HUES6 (cell line): ENCODE data around the gene SELENOI.
"Not testable (repeated sequence)": the region's sequence is repeated elsewhere in the genome, so short reads cannot be mapped to it uniquely, and the experiment has no call there.

Experiments used
- H3K27ac ChIP-seq: 2 replicates; pipeline ENCODE4 v1.7.0; 2013; ENCODE audit warnings: low read depth, mild to moderate bottlenecking, low read length, inconsistent platforms
- H3K27me3 ChIP-seq: 2 replicates; pipeline ENCODE4 v1.6.1; 2013; ENCODE audit warnings: low read length; ENCODE audit not compliant: control insufficient read depth, insufficient read depth
- H3K36me3 ChIP-seq: 2 replicates; pipeline ENCODE4 v1.6.1; 2013; ENCODE audit warnings: low read length; ENCODE audit not compliant: control insufficient read depth, insufficient read depth
- H3K4me1 ChIP-seq: 2 replicates; pipeline ENCODE4 v1.6.1; 2013; ENCODE audit warnings: low read length; ENCODE audit not compliant: control insufficient read depth, insufficient read depth
- H3K4me3 ChIP-seq: 2 replicates; pipeline ENCODE4 v1.5.1; 2013; ENCODE audit warnings: low read depth, low read length
- H3K9ac ChIP-seq: one replicate; pipeline ENCODE4 v1.6.1; 2013; ENCODE audit warnings: mild to moderate bottlenecking, low read length
- H3K9me3 ChIP-seq: 2 replicates; pipeline ENCODE4 v1.6.1; 2013; ENCODE audit warnings: low read depth, low read length; ENCODE audit not compliant: control insufficient read depth, insufficient read depth

The SELENOI gene

DNA sequence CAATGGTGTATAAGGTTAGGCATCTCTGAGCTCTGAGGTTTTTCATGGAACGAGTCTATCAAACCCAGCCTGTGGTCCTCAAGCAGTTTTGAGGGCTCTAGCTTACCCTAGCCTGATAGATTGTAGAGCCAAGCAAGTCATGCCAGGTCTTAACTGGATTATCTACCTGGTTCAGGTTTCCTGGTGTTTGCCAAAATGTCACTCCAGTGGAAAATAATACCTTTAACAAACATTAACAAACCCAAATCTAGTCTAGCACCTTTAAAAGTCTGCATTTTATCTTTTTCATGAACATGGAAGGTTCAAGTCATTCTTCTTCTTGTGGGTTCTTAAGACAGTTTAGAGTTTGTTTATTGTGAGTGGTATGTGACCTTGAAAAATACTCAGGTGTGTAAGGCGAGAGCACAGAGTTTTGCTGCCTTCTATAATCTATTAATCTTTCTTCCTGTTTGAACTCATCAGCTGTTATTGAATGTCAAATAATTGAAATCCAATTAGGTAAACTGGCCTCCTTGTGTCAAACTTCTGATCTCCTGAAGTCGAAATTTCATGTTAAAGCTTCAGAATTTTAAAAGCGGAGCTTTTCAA is 14.0 kb downstream of the SELENOI start:
- Histone ChIP-seq H3K4me1 (peaks cover 14% of the 10 kb centered on the region), H3K27me3 (no peaks in the 10 kb centered on the region), H3K9ac (no peak overlapping the region), H3K4me3 (no peak overlapping the region), H3K36me3 (peaks cover 2% of the 10 kb centered on the region), H3K9me3 (no peaks in the 10 kb centered on the region), H3K27ac (no peak overlapping the region)

DNA sequence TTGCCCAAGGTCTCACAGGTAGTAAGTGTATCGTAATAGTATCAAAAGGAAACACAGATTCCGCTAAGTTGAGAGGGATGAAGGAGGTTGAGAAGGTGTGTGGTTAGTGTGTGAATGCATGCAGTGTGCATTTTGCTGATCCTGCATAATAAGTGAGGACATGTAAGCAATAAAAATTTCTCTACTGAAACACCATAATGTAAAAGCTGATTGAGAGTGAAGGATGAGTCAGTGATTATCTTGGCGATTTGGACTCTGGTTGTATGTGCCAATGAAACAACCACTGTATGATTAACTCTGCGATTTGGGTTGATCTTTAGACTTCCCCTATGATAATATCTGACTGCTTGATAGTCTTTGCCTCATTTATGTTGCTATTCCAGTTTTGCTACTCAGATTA is 17.4 kb downstream of the SELENOI start:
- H3K4me3 ChIP-seq, result no peak overlapping the region
- H3K27ac ChIP-seq, result no peak overlapping the region
- H3K9me3 ChIP-seq, result no peaks in the 10 kb centered on the region
- no peak overlapping the region for H3K9ac ChIP-seq
- no peaks in the 10 kb centered on the region for H3K27me3 ChIP-seq
- peaks cover 34% of the 10 kb centered on the region for H3K36me3 ChIP-seq
- H3K4me1 ChIP-seq, result no peaks in the 10 kb centered on the region

DNA sequence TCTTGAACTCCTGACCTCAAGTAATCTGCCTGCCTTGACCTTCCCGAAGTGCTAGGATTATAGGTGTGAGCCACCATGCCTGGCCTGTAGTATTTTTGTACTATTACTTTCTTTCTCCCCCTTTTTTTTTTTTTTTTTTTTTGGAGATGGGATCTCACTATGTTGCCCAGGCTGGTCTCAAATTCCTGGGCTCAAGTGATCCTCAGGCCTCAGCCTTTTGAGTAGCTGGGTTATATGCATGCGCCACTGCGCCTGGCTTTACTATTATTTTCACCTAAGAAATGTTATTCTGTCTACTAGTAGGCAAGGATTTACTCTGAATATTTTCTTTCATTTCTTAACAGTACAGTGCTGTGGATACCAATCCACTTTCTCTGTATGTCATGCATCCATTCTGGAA is 18.0 kb downstream of the SELENOI start:
- Histone ChIP-seq H3K27me3 (no peaks in the 10 kb centered on the region), H3K27ac (no peak overlapping the region), H3K36me3 (peaks cover 37% of the 10 kb centered on the region), H3K4me3 (no peak overlapping the region), H3K9ac (no peak overlapping the region), H3K4me1 (no peaks in the 10 kb centered on the region), H3K9me3 (no peaks in the 10 kb centered on the region)

DNA sequence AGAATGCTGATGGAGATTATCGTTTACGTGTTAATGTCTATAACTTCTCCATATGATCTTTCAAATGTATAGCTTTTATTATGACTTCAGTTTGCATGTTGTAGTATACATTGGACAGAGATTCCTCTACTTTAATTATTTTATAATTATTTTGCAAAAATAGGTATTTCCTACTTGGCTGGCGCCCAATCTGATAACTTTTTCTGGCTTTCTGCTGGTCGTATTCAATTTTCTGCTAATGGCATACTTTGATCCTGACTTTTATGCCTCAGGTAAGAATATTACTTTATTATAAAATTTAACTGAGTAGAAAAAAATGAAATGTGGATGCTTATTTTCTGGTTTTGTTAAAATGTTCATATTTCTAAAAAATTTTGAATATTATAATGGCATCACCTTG is 18.7 kb downstream of the SELENOI start:
- Histone ChIP-seq H3K9me3 (no peaks in the 10 kb centered on the region), H3K4me1 (no peaks in the 10 kb centered on the region), H3K36me3 (peaks cover 44% of the 10 kb centered on the region), H3K27ac (no peak overlapping the region), H3K9ac (no peak overlapping the region), H3K27me3 (no peaks in the 10 kb centered on the region), H3K4me3 (no peak overlapping the region)

DNA sequence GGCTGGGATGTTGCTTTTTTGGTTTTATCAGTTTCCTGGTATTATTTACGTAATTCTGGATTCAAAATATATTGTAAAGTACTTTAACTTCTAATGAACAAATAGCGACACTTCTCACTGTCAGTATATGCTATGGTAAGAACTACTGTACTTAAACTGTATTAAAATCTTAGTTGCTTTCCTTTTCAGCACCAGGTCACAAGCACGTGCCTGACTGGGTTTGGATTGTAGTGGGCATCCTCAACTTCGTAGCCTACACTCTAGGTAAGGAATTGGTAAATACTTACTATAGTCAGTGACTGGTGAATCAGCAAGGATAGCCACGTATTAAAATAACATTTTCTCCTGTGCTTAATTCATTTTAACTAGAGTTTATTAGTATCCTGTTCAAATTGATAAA is 21.0 kb downstream of the SELENOI start:
- H3K27me3 ChIP-seq, result no peaks in the 10 kb centered on the region
- peaks cover 47% of the 10 kb centered on the region for H3K36me3 ChIP-seq
- H3K4me1 ChIP-seq, result no peaks in the 10 kb centered on the region
- H3K9me3 ChIP-seq, result peaks cover 4% of the 10 kb centered on the region
- H3K27ac ChIP-seq, result no peak overlapping the region
- no peak overlapping the region for H3K9ac ChIP-seq
- H3K4me3 ChIP-seq, result no peak overlapping the region

DNA sequence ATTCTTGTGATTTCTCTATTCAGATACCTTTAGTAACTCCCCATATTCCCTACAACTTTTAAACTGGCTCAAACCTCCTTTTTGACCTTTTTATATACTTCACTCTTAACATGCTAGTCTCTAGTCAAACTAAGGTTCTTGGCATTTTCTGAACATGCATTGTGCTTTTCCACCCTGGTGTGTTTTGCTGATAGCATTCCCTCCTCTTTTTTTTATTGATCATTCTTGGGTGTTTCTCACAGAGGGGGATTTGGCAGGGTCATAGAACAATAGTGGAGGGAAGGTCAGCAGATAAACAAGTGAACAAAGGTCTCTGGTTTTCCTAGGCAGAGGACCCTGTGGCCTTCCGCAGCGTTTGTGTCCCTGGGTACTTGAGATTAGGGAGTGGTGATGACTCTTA is 23.7 kb downstream of the SELENOI start:
- H3K4me3 ChIP-seq, H3K4me1 ChIP-seq, H3K27me3 ChIP-seq, H3K9me3 ChIP-seq, H3K9ac ChIP-seq, H3K27ac ChIP-seq: not testable (repeated sequence)
- peaks cover 73% of the 10 kb centered on the region for H3K36me3 ChIP-seq

DNA sequence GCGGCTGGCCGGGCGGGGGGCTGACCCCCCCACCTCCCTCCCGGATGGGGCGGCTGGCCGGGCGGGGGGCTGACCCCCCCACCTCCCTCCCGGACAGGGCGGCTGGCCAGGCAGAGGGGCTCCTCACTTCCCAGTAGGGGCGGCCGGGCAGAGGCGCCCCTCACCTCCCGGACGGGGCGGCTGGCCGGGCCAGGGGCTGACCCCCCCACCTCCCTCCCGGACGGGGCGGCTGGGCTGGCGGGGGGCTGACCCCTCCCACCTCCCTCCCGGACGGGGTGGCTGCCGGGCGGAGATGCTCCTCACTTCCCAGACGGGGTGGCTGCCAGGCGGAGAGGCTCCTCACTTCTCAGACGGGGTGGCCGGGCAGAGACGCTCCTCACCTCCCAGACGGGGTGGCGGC is 25.0 kb downstream of the SELENOI start:
- not testable (repeated sequence) for H3K4me1 ChIP-seq, H3K27ac ChIP-seq, H3K9me3 ChIP-seq, H3K9ac ChIP-seq, H3K4me3 ChIP-seq, H3K27me3 ChIP-seq
- peaks cover 74% of the 10 kb centered on the region for H3K36me3 ChIP-seq

DNA sequence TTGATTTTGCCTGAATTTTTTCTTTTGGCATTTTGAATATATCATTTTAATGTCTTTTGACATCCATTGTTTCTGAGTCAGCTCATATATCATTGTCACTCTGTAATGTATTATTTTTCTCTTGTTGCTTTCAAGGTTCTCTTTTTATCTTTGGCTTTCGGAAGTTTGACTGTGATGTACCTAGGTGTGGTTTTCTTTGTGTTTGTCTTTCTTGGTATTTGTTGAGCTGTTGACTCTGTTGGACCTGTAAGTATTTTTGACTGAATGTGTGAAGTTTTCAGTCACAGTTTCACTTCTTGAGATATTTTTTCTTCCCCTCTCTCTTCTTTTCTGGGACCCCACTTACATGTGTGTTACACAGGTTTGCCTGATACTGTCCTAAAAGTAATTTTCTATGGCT is 30.9 kb downstream of the SELENOI start:
- peaks cover 2% of the 10 kb centered on the region for H3K9me3 ChIP-seq
- H3K4me3 ChIP-seq, result no peak overlapping the region
- H3K27ac ChIP-seq, result no peak overlapping the region
- no peaks in the 10 kb centered on the region for H3K27me3 ChIP-seq
- H3K4me1 ChIP-seq, result no peaks in the 10 kb centered on the region
- H3K9ac ChIP-seq, result no peak overlapping the region
- peaks cover 77% of the 10 kb centered on the region for H3K36me3 ChIP-seq

DNA sequence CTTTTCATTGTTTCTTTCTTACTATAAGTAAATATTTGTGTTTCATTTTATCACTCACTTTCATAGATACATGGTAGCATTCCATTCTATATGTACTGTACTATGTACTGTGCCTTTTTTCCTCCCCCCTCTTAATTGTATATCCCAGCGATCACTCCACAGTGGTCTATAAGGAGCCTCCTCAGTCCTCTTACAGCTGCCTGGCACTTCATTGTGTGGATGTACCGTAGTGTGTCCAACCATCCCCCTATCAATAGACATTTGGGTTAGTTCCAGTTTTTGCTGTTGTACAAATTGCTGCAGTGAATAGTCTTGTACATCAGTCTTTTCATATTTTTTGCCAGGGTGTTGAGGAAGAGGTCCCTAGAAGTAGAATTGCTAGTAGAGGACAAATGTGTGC is 34.3 kb downstream of the SELENOI start:
- no peak overlapping the region for H3K9ac ChIP-seq
- no peaks in the 10 kb centered on the region for H3K4me1 ChIP-seq
- H3K36me3 ChIP-seq, result peaks cover 66% of the 10 kb centered on the region
- H3K27me3 ChIP-seq, result no peaks in the 10 kb centered on the region
- no peak overlapping the region for H3K4me3 ChIP-seq
- no peak overlapping the region for H3K27ac ChIP-seq
- no peaks in the 10 kb centered on the region for H3K9me3 ChIP-seq

DNA sequence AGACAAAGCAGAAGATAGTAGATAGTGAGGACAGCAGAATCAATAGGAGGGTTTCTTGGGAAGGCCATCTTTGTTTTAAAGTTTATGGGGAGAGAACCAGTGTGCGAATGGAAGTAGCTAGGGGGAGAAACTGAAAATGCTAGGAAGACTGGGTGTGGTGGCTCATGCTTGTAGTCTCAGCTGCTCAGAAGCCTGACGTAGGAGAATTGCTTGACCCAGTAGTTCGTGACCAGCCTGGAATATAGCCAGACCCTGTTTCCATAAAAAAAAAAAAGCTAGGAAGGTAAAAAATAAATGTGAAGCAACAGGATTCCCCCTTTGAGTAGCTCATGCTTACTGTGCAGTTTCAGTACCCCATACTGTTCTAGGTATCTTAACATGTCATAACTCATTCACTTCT is 36.6 kb downstream of the SELENOI start:
- Histone ChIP-seq H3K9ac (no peak overlapping the region), H3K36me3 (peaks cover 72% of the 10 kb centered on the region)

DNA sequence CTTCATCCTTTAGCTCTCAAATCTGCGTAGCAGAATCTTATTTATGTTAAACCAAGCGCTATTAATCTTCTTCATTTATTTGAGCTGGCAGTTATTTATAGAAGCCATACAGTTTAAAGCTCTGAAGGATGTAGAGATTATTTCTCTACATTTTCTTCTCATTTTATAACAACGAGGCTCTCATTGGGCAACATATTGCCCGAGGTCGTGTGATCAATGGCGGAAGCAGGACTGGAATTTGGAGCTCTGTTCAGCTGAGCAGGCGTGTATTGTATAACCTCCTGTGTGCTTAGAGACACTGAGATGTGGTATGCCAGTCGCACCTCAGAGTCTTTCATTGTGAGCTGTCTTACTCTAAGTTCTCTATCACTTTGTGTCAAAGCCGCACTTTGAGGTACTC is 38.2 kb downstream of the SELENOI start:
- H3K4me3 ChIP-seq, result no peak overlapping the region
- H3K27me3 ChIP-seq, result no peaks in the 10 kb centered on the region
- H3K4me1 ChIP-seq, result no peaks in the 10 kb centered on the region
- H3K36me3 ChIP-seq, result peaks cover 76% of the 10 kb centered on the region
- no peaks in the 10 kb centered on the region for H3K9me3 ChIP-seq
- H3K27ac ChIP-seq, result no peak overlapping the region
- H3K9ac ChIP-seq, result no peak overlapping the region

More for the DNA sequence above, 36.6 kb downstream of the SELENOI start:
- Histone ChIP-seq H3K27me3 (no peaks in the 10 kb centered on the region), H3K4me1 (no peaks in the 10 kb centered on the region), H3K27ac (no peak overlapping the region), H3K4me3 (no peak overlapping the region), H3K9me3 (no peaks in the 10 kb centered on the region)

DNA sequence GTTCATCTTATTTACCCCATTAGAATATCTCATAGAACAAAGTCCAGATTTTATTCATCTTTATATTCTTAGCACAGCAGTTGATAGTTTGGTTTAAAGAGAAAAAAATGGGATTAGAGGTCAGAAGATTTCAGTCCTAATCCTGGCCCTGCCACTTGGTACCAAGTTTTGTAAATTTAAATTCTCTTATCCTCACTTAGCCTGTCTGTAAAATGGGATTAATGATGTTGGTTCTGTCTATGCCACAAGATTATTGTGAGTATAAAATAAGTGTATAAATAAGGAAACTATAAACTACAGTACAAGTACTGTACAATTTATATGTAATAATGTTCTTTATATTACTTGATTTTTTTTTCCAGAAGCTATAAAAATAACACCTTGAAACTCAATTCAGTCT is 38.7 kb downstream of the SELENOI start:
- Histone ChIP-seq H3K9ac (no peak overlapping the region), H3K9me3 (no peaks in the 10 kb centered on the region), H3K36me3 (peaks cover 80% of the 10 kb centered on the region), H3K4me1 (no peaks in the 10 kb centered on the region), H3K27ac (no peak overlapping the region), H3K27me3 (no peaks in the 10 kb centered on the region), H3K4me3 (no peak overlapping the region)
